Large intestine (tissue), 3 donors: Measurements from ENCODE around the gene TGFBRAP1. TPM values are rescaled to one million over a fixed set of nuclear protein-coding genes. Genes with fewer than 3 reads are reported as not detected.
"Not testable (repeated sequence)": the region's sequence is repeated elsewhere in the genome, so short reads cannot be mapped to it uniquely, and the experiment has no call there.

Experiments
- DNase-seq, 2 donors: peaks; one replicate each; pipeline versions ENCODE4 v3.0.0 to v3.0.0-alpha.2; 2013
- H3K27ac ChIP-seq: one replicate; pipeline ENCODE4 v1.5.1; 2013; ENCODE audit warnings: low read length
- H3K27me3 ChIP-seq: 2 replicates; pipeline ENCODE4 v1.6.1; 2013; ENCODE audit warnings: low read length; ENCODE audit not compliant: control insufficient read depth, insufficient read depth
- H3K36me3 ChIP-seq: 2 replicates; pipeline ENCODE4 v1.6.1; 2013; ENCODE audit warnings: low read length; ENCODE audit not compliant: control insufficient read depth, insufficient read depth
- H3K4me1 ChIP-seq: one replicate; pipeline ENCODE4 v1.6.1; 2013; ENCODE audit warnings: low read length; ENCODE audit not compliant: control insufficient read depth, insufficient read depth
- H3K4me3 ChIP-seq: one replicate; pipeline ENCODE4 v1.5.1; 2013; ENCODE audit warnings: low read length
- H3K9me3 ChIP-seq: one replicate; pipeline ENCODE4 v1.6.1; 2013; ENCODE audit warnings: mild to moderate bottlenecking, low read depth, low read length, moderate library complexity; ENCODE audit not compliant: control insufficient read depth
- WGBS: methylation state at CpG from one replicate; pipeline ENCODE4 v1.1.5; 2013; ENCODE audit warnings: low lambda C conversion rate; ENCODE audit not compliant: insufficient coverage; 5-methylcytosine and 5-hydroxymethylcytosine counted together
- polyA plus RNA-seq: library from polyadenylated mRNA; unstranded; fragments of 120-200 nt; gene quantifications from one replicate; pipeline ENCODE4 v1.2.1, GENCODE V29; 2013

TGFBRAP1 gene
- polyA plus RNA-seq, 1 donor = 14.4 TPM

GRCh38 chr2:105329197-105329554, 359 bp downstream of the TGFBRAP1 start:
- peak overlapping the region; percentile 68 for H3K27ac ChIP-seq
- peaks cover 6% of the 10 kb centered on the region for H3K36me3 ChIP-seq
- H3K9me3 ChIP-seq = no peaks in the 10 kb centered on the region
- H3K27me3 ChIP-seq = no peaks in the 10 kb centered on the region
- peak overlapping the region; percentile 50 for H3K4me3 ChIP-seq
- no peak for DNase-seq
- H3K4me1 ChIP-seq = peaks cover 21% of the 10 kb centered on the region
- WGBS = no CpG with 5 or more reads among the region's 17 CpGs

- no peaks in the 10 kb centered on the region for H3K27me3 ChIP-seq
- peak overlapping the region; percentile 50 for H3K4me3 ChIP-seq
- no peaks in the 10 kb centered on the region for H3K9me3 ChIP-seq
- peak overlapping the region; percentile 68 for H3K27ac ChIP-seq
- peaks cover 21% of the 10 kb centered on the region for H3K4me1 ChIP-seq
- DNase-seq = peak; percentile 18 to 70
- H3K36me3 ChIP-seq = peaks cover 6% of the 10 kb centered on the region
- 100% methylated on average over 1 of the region's 16 CpGs for WGBS
These were observed 996 bp downstream of the TGFBRAP1 start for GRCh38 chr2:105328281-105329196.

- Histone ChIP-seq H3K27ac (no peak overlapping the region), H3K9me3 (no peaks in the 10 kb centered on the region), H3K4me1 (peaks cover 21% of the 10 kb centered on the region), H3K27me3 (no peaks in the 10 kb centered on the region), H3K36me3 (peaks cover 6% of the 10 kb centered on the region), H3K4me3 (no peak overlapping the region)
- DNase-seq = no peak
- WGBS = 83% methylated on average over 1 of the region's 2 CpGs
These were observed 1.8 kb downstream of the TGFBRAP1 start for GRCh38 chr2:105327690-105328089.

GRCh38 chr2:105327271-105327670, 2.3 kb downstream of the TGFBRAP1 start:
- peaks cover 21% of the 10 kb centered on the region for H3K4me1 ChIP-seq
- H3K27ac ChIP-seq = not testable (repeated sequence)
- no CpG with 5 or more reads among the region's 3 CpGs for WGBS

GRCh38 chr2:105325389-105325963, 4.1 kb downstream of the TGFBRAP1 start:
- Histone ChIP-seq H3K4me1 (peaks cover 14% of the 10 kb centered on the region), H3K27ac (no peak overlapping the region), H3K36me3 (peaks cover 6% of the 10 kb centered on the region), H3K9me3 (no peaks in the 10 kb centered on the region), H3K4me3 (no peak overlapping the region), H3K27me3 (no peaks in the 10 kb centered on the region)
- DNase-seq = no peak
- WGBS = 40% methylated on average over 1 of the region's 3 CpGs

More at GRCh38 chr2:105327271-105327670, 2.3 kb downstream of the TGFBRAP1 start:
- not testable (repeated sequence) for DNase-seq, H3K27me3 ChIP-seq, H3K9me3 ChIP-seq, H3K4me3 ChIP-seq, H3K36me3 ChIP-seq

DNA sequence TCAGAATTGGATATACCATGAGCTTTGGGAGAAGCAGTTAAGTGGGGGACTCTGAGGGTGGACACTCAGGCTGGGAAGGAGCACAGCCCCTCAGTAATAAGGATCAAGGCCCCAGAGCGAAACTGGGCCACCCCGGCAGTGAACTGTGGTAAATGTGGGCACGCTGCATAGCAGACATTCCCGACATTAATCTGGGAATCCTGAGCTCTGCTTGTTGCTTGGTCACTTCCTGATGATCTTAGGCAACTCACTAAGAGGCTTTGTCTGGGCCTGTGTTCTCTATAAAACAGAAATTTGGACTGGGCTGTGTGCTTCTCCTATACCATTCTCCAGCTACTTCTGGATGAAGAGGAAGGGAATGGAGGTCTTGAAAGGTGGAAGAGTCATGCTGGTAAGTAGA, 4.8 kb downstream of the TGFBRAP1 start:
- Histone ChIP-seq H3K27me3 (no peaks in the 10 kb centered on the region), H3K4me3 (no peak overlapping the region), H3K9me3 (no peaks in the 10 kb centered on the region), H3K27ac (no peak overlapping the region), H3K36me3 (peaks cover 6% of the 10 kb centered on the region), H3K4me1 (peaks cover 9% of the 10 kb centered on the region)
- DNase-seq = no peak
- no CpG with 5 or more reads among the region's 4 CpGs for WGBS

DNA sequence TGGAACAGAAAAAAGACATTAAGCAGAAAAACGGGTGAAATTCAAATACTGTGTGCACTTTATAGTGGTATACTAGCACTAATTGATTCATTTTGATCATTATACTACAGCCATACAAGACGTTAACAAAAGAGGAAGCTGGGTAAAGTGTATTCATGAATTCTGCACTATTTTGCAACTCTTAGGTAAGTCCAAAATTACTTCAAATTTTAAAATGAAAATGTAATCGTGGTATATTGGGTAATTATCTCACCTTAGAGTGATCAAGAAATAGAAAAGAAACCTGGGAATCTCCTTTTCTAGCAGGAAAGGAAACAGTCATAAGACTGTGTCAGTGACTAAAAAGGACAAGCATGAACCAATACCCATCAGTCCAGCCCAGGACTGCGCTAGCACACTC, 5.4 kb downstream of the TGFBRAP1 start:
- no peak for DNase-seq
- Histone ChIP-seq H3K27me3 (no peaks in the 10 kb centered on the region), H3K4me3 (no peak overlapping the region), H3K27ac (no peak overlapping the region), H3K9me3 (no peaks in the 10 kb centered on the region), H3K36me3 (peaks cover 6% of the 10 kb centered on the region), H3K4me1 (peaks cover 9% of the 10 kb centered on the region)
- 85% methylated on average over 2 of the region's 4 CpGs for WGBS

GRCh38 chr2:105323111-105323510, 6.4 kb downstream of the TGFBRAP1 start:
- WGBS = 100% methylated on average over 1 of the region's 5 CpGs
- peaks cover 2% of the 10 kb centered on the region for H3K4me1 ChIP-seq
- no peak overlapping the region for H3K4me3 ChIP-seq
- H3K27ac ChIP-seq = no peak overlapping the region
- peaks cover 6% of the 10 kb centered on the region for H3K36me3 ChIP-seq
- H3K9me3 ChIP-seq = no peaks in the 10 kb centered on the region
- no peaks in the 10 kb centered on the region for H3K27me3 ChIP-seq
- no peak for DNase-seq

GRCh38 chr2:105321875-105322646, 7.5 kb downstream of the TGFBRAP1 start:
- H3K9me3 ChIP-seq = no peaks in the 10 kb centered on the region
- no peak overlapping the region for H3K27ac ChIP-seq
- WGBS = no CpG with 5 or more reads among the region's 3 CpGs
- no peak for DNase-seq
- H3K4me3 ChIP-seq = no peak overlapping the region
- no peaks in the 10 kb centered on the region for H3K4me1 ChIP-seq
- H3K27me3 ChIP-seq = no peaks in the 10 kb centered on the region
- H3K36me3 ChIP-seq = peaks cover 6% of the 10 kb centered on the region

DNA sequence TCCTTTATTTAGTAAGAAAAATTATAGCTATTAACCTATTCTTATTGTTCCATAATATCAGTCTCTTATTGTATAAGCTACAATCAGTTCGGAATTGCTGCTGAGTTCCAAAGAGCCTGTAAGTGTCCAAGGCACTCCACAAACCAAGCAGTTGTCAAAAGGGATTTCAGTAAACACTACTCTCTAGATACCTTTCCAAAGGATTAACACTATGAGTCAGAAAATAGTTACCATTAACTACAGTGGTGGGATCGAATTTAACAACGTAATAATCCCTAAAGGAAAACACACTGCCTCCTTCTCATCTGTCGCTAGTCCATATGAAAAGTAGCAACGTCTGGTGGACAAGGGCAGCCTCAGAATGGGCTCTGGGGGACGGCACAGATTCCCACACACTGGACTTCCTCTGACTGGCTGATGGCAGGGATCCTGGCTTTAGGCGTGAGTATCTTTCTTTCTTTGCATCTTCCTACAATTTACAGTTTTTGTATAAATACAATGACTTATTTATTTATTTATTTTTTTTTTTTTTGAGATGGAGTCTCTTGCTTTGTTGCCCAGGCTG, 8.8 kb downstream of the TGFBRAP1 start:
- Histone ChIP-seq H3K4me3 (no peak overlapping the region), H3K27ac (no peak overlapping the region), H3K4me1 (no peaks in the 10 kb centered on the region), H3K36me3 (peaks cover 6% of the 10 kb centered on the region), H3K9me3 (no peaks in the 10 kb centered on the region), H3K27me3 (no peaks in the 10 kb centered on the region)
- 80% methylated on average over 3 of the region's 7 CpGs for WGBS
- DNase-seq = no peak
